ENCODE results near the gene G6PD.
A peak's percentile ranks its signal among the peaks of the same experiment; 100 is the strongest.
"Not testable (repeated sequence)": the region's sequence is repeated elsewhere in the genome, so short reads cannot be mapped to it uniquely, and the experiment has no call there.

Gene G6PD

GRCh38 chrX:154513716-154514115 is 32.9 kb downstream of the G6PD start:
- no peak for DNase-seq

- DNase-seq = no peak
Observed at GRCh38 chrX:154512879-154513553, 33.6 kb downstream of the G6PD start.

DNA sequence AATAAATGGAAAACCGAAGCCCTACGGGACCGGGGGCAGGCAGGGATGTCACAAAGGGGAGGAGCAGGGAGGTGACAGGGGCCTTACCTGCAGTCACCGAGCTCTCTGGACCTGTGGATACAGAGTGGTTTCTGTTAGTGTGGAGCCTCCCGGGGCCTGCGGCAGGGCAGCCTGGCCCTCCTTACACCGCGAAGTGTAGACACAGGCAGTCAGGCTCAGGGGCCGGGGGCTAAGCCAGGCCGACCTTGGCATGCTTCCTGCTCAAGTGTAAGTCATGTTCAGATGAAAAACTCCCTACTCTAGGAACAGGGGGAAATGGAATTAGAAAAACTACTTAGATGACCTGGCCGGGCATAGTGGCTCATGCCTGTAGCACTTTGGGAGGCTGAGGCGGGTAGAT is 34.9 kb downstream of the G6PD start:
- no peak for DNase-seq

GRCh38 chrX:154509455-154509854 is 37.2 kb downstream of the G6PD start:
- DNase-seq = no peak

DNA sequence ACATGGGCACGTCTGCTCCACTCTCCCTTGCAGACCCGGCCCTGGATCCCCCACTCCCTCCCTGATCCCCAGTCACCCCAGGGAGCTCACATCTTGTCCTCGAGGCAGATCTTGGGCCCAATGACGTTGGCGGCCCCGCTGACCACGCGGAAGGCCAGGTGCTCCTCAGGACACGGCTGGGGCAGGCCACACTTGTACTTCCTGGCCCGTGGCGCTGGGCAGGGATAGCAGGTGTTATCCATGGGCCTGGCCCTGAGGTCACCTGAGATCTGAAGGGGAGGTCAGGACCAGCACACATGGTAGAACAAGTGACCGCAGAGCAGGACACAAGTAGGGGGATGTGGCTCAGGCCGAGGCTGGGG is 38.3 kb downstream of the G6PD start:
- no peak for DNase-seq

DNA sequence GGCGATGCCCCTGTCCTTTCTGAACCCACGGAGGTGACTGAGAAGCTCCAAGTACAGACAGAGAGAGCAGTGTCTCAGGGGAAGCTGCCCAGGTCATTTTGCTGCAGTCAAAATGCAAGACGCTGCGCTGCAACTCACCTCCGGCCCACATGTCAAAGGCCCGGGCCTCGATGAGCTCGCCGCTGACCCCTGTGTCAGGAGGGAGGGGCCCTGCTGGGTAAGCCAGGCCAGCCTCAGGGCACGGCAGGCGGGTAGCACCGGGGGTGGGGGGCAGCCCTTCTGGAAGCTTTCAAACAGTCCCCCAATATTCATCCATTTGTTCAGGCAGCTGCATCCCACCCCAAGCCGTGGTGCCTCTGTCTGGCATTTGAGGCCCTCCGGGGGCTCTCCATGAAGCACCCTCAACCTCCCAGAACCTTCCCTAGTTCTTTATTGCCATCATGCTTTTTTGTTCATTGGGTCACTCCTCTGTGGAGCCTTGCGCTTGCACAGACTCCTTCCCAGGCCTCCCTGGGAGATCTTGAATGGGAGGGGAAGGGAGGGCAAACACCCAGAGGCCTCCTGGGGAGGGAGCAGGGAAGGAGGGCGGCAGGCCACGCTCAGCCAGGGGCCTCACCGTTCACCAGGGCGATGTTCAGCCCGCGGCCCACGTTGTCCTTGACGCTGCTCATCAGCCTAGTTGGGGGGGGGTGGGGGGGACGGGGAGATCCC is 38.8 kb downstream of the G6PD start:
- DNase-seq = no peak

DNA sequence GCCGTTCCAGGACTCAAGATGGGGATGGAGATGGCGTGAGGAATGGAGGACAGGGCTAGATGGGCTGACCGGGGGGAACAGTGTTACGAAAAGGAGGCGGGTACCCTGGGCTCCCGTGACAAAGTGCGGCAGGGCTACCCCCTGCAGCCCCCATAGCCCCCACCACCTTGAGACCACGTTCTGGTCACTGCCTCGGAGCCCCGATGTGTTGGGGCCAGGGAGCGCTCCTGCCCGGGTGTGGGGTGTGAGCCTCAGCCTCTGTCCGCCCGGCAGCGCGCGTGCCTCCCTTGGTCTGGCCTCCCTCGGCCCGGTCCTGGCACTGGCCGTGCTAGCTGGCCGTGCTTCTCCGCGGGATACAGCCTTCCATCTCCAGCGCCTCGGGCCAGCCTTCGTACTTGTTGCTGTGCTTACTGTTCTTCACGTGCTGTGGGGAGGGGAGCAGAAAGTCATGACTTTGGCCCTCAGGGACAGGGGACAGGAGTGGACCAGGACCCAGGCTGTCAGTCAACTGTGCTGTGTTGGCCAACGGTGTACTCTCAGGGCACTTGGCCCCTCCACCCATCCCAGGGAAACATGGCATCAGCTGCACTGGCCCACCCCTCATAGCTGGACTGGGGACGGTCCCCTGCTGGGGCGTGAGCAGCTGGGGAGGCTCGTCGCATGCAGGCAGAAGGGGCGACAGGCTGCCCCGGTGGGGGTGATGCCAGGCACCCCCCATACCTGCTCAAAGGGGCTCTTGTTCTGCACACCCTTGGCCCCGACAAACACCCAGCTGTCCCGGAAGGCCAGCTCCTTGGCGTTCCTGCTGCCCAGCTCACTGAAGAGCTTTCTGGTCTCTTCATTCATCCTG is 39.9 kb downstream of the G6PD start:
- no peak for DNase-seq

DNA sequence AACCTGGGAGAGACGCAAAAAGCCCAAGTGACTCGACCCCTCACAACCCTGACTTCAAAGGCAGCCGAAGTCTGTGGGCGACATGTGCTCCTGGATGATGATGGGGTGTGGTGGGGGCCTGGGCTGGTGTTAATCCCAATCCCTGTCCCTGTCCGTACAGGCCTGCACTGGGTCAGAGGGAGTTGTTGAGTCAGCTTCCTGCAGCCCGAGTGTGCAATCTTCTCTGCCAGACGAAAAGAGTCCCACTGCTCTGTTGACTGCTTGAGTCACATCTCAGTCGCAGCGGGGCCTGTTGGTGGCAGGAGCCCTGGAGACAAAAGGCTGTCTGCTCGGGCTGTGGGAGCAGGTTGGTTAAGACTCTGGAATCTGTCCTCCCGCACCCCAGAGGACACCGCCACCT is 40.9 kb downstream of the G6PD start:
- DNase-seq = no peak

DNA sequence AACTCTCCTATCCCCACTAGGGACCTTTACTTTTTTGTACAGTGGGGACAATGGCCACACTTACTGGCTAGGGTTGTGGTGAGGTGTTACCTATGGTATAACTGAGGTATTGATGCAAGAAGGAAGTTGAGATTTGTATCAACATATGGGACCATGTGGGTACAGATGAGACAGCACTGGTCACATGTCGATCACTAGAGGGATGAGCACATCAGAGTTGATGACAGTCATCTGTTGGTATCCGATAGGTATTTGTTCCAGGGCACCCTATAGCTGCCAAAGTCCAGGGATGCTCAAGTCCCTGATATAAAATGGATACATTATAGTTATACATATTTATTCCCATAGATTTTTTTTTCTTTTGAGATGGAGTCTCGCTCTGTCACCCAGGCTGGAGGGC is 43.7 kb downstream of the G6PD start:
- DNase-seq = no peak

GRCh38 chrX:154502098-154502497 is 44.5 kb downstream of the G6PD start:
- no peak for DNase-seq

- DNase-seq = not testable (repeated sequence)
Observed at GRCh38 chrX:154501423-154501822, 45.2 kb downstream of the G6PD start.

- not testable (repeated sequence) for DNase-seq
Observed at GRCh38 chrX:154496591-154497137, 50.0 kb downstream of the G6PD start.

GRCh38 chrX:154495472-154495922 is 51.1 kb downstream of the G6PD start:
- no peak for DNase-seq

GRCh38 chrX:154494715-154495114 is 51.9 kb downstream of the G6PD start:
- no peak for DNase-seq

DNA sequence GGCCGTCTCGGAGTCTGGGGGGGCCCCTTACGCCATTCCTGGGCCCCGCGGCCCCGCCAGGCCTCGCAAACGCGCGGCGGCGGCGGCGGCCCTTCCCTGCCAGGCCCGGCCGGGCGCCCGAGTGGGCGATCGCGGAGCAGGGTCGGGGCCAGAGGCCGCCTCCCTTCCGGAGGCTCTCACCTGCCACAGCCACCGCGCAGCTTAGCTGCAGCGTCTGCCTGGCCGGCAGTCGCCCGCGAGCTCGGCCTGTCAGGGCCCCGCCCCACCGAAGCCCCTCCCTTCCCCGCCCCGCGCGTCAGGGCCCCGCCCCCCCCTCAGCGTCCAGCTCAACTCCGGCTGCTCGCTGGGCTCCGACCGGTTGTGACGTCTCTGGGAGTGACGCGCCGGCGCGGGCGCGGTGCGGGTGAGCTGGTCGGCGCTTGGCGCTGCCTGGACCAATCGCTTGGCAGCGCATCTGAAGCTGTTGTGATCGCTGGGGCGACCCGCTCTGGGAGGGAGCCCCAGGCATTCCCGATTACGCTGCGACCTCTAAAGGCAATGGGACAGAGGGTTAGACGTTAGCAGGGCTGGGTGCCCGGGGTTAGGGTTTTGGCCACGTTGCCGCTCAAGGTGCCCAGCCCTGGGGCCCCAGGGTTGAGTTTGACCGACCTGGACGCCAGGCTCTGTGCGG is 56.1 kb downstream of the G6PD start, which contains the start of gene SLC10A3:
Gene SLC10A3, minus strand, starts transcription at position 216 of the 670 bp plus-strand sequence. CDS start 1,689 bp downstream, outside the sequence.
- peak; percentile 96 for DNase-seq

GRCh38 chrX:154490021-154490413 is 56.6 kb downstream of the G6PD start:
- DNase-seq = no peak

GRCh38 chrX:154489182-154489581 is 57.5 kb downstream of the G6PD start:
- no peak for DNase-seq

DNA sequence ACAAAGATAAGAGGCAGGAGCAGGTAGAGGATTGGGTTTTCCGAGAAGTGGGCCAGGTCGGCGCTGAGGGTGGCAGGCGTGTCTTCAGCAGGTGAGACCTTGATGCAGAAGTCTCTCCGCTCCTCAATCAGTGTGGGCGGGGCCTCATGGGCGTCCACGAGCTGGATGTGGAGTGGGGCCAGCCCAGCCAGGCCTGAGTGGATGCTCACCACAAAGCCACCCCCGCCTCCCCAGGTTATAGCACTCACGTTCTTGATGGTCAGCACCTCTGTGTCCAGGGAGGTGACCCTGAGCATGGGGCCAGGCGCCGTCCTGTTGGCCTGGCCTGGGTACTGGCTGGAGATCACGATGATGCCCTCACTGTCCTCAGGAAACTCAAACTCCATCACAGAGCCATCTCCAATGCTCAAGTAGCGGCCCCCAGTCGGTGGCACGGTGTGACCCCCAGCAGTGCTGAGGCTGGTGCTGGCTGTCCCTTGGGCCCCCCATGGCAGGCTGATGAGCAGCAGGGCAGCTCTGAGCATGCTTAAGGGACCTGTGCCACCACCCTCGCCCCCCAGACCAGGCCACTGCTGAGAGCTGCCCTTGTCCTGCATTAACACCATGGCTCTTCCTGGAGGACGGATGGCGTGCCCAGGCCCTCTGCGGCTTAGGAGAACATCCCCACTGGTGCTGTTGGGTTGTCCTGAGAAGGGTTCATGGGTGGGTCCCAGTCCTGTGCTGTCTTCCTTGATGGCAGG is 58.1 kb downstream of the G6PD start:
- DNase-seq = no peak

GRCh38 chrX:154487518-154488290 is 58.9 kb downstream of the G6PD start:
- DNase-seq = no peak

DNA sequence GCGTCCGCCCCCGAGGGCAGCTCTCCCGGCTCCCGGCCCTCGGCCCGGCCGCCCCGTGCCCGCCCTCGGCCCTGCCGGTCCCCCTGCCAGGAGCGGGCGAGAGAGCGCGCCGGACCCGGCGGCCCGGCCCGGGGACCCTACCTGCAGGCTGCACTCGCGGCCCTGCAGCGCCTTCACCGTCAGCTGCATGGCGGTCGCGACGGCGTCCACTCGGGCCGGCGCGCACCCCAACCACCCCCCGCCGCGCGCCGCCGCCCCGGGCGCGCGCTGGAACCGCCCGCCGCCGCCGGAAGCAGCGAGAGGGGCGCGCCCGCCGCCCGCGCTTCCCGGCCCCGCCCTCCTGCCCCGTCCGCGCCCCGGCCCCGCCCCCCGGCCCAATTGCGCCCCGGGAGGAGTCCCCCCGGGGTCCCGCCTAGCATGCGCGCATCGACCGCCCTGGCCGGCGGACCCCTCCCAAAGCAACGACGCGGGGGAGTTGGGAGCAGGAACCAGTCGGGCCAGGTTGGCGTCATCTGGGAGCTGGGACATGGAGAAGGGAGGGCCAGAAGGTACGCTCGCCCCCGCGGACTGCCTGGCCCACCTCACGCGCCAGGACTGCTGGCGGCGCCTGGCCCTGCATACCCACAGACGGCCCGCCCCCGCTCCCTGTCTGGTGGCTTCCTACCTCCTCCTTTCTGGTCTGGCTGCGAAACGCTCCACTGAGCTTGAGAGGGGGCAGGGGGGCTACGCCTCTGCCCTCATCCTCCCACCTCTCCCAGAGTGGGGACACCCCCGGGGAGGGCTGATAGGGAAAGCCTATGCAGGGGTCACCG is 60.0 kb downstream of the G6PD start, which contains the start of gene UBL4A:
Gene UBL4A, minus strand, starts transcription at position 220 of the 812 bp plus-strand sequence. Its CDS starts 31 bp downstream, at position 189.
- peak; percentile 72 for DNase-seq
